Muscle layer of colon (tissue), 2 donors: ENCODE data around the gene FAM78A.
"Not testable (repeated sequence)": the region's sequence is repeated elsewhere in the genome, so short reads cannot be mapped to it uniquely, and the experiment has no call there.

ENCODE experiments used
- H3K27ac ChIP-seq: one replicate; pipeline ENCODE4 v1.7.0; 2013; ENCODE audit warnings: low read depth, mild to moderate bottlenecking, low read length, moderate library complexity
- H3K27me3 ChIP-seq, 2 donors: one replicate each; pipeline ENCODE4 v1.7.0; 2013; ENCODE audit warnings: low read length in 2 of 2, mild to moderate bottlenecking in 2 of 2; ENCODE audit not compliant: insufficient read depth in 2 of 2, control insufficient read depth in 1 of 2
- H3K36me3 ChIP-seq: one replicate; pipeline ENCODE4 v1.7.0; 2013; ENCODE audit warnings: mild to moderate bottlenecking, low read length; ENCODE audit not compliant: insufficient read depth
- H3K4me1 ChIP-seq: one replicate; pipeline ENCODE4 v1.7.0; 2013; ENCODE audit warnings: mild to moderate bottlenecking, low read length; ENCODE audit not compliant: insufficient read depth
- H3K4me3 ChIP-seq, 2 donors: one replicate each; pipeline ENCODE4 v1.7.0; 2013; ENCODE audit warnings: low read length in 2 of 2, low read depth in 1 of 2, mild to moderate bottlenecking in 1 of 2, moderate library complexity in 1 of 2
- H3K9ac ChIP-seq: one replicate; pipeline ENCODE4 v1.7.0; 2013; ENCODE audit warnings: low read length
- H3K9me3 ChIP-seq: one replicate; pipeline ENCODE4 v1.7.0; 2013; ENCODE audit warnings: mild to moderate bottlenecking, low read length
- donor health status: abdominal sarcoma.
- donor health status: Adenocarcinoma of cecum.

The FAM78A gene

DNA sequence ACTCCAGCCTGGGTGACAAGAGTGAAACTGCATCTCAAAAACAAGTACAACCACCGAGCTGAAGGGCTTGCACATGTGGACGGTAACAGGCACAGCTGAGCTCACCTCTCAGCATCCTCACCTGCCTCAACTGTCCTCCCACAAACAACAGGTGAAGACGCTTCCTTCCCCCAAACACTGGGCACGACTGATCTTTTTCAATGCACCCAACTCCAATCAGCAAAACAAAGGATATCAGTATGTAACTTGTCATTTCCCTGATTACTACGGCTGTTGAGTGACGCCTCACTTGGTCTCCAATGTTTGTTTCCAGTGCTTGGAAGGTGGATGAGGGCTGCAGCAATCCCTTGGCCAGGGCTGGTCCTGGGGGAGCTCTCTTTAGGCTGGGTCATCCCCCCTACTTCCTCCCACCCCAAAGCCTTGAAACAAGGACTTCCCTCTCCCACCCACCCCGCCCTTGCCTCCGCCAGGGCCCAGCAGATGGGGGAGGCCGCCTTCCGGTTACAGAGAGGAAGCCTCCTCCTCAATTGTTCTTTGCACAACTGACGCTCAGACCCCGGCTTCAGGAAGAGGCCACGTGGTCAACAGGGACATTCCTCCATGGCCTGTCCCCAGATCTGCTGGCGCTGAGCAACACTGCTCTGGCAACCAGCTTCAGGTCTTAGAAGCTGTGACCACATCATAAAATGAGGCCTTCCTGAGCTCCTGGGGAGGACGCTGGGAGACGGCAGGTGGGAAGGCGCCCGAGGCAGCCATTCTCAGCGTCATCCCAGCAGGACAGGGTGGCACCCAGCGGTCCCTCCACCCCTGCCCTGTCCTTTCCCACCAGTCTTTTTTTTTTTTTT is 5.9 kb downstream of the FAM78A start:
- Histone ChIP-seq H3K27ac (no peak overlapping the region), H3K27me3 (peaks cover 0 to 21% of the 10 kb centered on the region in 2 donors), H3K9ac (no peak overlapping the region), H3K4me3 (no peak overlapping the region), H3K4me1 (no peaks in the 10 kb centered on the region), H3K9me3 (no peaks in the 10 kb centered on the region), H3K36me3 (no peaks in the 10 kb centered on the region)

DNA sequence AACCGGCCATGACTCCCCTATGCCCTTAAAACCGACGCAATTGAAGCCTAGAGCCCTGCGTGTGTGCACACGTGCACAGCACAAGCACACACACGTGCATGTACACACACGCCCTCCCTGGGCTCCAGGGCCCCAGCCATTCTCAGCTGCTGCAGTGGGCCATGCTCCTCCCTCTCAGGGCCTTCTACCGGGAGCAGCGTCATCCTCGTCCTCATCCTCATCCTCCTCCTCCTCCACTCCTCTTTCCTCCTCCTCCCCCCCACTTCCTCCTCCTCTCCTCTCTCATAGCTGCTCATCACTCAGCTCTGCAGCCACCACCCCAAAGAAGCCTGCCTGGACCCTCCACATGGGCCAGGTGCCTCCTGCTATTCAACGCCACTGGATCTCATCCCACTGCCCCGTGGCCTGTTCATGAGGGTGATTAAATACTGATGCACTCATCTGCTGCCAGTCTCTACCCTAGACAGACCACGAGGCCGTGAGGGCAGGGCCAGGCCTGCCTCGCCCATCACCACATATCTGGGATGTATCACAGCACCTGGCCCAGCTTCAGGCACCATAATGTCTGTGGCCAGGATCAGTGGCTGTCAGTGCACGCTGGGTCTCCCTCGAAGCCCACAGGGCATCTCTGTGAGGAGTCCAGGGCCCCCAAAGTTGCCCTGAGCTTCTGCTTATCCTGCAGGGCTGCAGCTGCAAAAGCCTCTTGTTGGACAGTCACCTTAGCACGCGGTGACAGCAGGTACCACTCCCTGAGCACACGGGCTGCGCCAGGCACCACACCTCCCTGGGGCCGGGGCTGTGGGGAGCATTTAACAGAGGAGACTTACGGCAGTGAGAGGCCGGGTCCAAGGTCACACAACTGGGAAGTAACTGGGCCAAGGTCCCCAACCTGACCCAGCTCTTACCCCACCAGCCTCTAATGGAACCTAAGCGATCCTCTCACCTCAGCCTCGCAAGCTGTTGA is 9.8 kb downstream of the FAM78A start:
- no peaks in the 10 kb centered on the region for H3K9me3 ChIP-seq
- no peaks in the 10 kb centered on the region for H3K27me3 ChIP-seq
- H3K4me1 ChIP-seq = no peaks in the 10 kb centered on the region
- no peak overlapping the region for H3K27ac ChIP-seq
- no peak overlapping the region for H3K9ac ChIP-seq
- no peaks in the 10 kb centered on the region for H3K36me3 ChIP-seq
- H3K4me3 ChIP-seq = no peak overlapping the region

DNA sequence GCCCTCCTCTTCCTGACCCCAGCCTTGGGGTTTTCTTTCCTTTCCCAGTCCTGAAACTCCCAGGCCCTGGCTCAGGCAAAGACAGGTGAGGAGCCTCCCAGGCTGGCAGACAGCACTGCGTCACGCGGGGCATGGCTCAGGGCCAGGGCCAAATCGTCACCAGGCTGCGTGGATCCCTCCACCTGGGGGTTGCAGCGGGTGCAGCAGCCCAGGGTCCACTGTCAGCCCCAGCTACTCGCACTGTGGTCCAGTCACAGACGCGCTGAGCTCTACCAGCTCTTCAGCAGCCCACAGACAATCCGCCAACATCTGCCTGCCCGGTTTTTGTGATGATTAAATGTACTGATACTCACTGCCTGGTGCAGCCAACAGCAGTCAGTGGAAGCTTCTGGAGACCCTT is 12.1 kb downstream of the FAM78A start:
- no peak overlapping the region for H3K4me3 ChIP-seq
- no peak overlapping the region for H3K9ac ChIP-seq
- H3K9me3 ChIP-seq = no peaks in the 10 kb centered on the region
- no peak overlapping the region for H3K27ac ChIP-seq
- no peaks in the 10 kb centered on the region for H3K27me3 ChIP-seq
- H3K4me1 ChIP-seq = no peaks in the 10 kb centered on the region
- no peaks in the 10 kb centered on the region for H3K36me3 ChIP-seq

DNA sequence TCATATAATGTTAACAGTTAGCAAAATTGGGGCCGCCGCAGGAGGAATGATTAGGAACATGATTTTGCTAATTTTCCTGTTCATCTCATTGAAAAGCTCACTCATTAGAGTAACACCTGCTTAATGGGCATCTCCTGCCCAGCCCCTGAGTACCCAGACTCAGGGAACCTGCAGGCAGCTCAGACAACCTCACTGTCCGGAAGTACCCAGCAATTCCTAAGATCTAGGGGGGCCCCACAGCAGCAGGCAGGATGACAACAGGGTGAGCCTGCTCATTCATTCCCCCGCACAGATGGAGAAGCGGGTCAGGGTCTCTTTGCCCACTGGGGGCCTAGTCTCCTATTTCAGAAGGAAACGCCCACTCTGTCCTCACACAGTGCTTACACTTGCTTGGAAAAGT is 12.6 kb downstream of the FAM78A start:
- H3K27me3 ChIP-seq = no peaks in the 10 kb centered on the region
- no peak overlapping the region for H3K9ac ChIP-seq
- no peaks in the 10 kb centered on the region for H3K4me1 ChIP-seq
- no peak overlapping the region for H3K27ac ChIP-seq
- H3K4me3 ChIP-seq = no peak overlapping the region
- H3K36me3 ChIP-seq = no peaks in the 10 kb centered on the region
- H3K9me3 ChIP-seq = no peaks in the 10 kb centered on the region

DNA sequence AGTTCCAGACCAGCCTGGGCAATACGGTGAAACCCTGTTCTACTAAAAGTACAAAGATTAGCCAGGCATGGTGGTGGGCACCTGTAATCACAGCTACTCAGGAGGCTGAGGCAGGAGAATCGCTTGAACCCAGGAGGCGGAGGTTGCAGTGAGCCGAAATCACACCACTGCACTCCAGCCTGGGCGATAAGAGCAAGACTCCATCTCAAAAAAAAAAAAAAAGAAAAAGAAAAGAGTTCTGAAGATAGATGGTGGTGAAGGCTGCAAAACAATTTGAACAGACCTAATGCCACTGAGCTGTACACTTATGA is 13.3 kb downstream of the FAM78A start:
- H3K4me1 ChIP-seq, H3K36me3 ChIP-seq, H3K27ac ChIP-seq, H3K4me3 ChIP-seq, H3K9ac ChIP-seq, H3K9me3 ChIP-seq, H3K27me3 ChIP-seq: not testable (repeated sequence)

DNA sequence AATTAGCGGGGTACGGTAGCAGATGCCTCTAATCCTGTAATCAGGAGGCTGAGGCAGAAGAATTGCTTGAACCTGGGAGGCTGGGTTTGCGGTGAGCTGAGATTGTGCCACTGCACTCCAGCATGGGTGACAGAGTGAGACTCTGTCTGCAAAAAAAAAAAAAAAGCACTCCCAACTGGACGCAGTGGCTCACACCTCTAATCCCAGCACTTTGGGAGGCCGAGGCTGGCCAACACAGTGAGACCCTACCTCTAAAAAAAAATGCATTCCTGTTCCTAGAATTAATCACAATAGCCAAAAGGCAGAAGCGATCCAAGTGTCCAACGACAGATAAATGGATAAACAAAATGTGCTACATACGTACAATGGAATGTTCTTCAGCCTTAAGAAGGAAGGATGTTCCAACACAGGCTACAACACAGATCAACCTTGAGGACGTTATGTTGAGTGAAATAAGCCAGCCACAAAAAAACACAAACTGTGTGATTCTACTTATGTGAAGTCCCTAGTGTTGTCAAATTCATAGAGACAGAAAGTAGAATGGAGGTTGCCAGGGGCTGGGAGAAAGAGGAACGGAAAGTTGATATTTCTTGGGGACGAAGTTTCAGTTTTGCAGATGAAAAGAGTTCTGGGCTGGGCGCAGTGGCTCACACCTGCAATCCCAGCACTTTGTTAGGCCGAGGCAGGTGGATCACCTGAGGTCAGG is 13.8 kb downstream of the FAM78A start:
- H3K36me3 ChIP-seq = no peaks in the 10 kb centered on the region
- no peaks in the 10 kb centered on the region for H3K4me1 ChIP-seq
- no peak overlapping the region for H3K27ac ChIP-seq
- no peak overlapping the region for H3K4me3 ChIP-seq
- no peaks in the 10 kb centered on the region for H3K9me3 ChIP-seq
- no peaks in the 10 kb centered on the region for H3K27me3 ChIP-seq
- H3K9ac ChIP-seq = no peak overlapping the region

DNA sequence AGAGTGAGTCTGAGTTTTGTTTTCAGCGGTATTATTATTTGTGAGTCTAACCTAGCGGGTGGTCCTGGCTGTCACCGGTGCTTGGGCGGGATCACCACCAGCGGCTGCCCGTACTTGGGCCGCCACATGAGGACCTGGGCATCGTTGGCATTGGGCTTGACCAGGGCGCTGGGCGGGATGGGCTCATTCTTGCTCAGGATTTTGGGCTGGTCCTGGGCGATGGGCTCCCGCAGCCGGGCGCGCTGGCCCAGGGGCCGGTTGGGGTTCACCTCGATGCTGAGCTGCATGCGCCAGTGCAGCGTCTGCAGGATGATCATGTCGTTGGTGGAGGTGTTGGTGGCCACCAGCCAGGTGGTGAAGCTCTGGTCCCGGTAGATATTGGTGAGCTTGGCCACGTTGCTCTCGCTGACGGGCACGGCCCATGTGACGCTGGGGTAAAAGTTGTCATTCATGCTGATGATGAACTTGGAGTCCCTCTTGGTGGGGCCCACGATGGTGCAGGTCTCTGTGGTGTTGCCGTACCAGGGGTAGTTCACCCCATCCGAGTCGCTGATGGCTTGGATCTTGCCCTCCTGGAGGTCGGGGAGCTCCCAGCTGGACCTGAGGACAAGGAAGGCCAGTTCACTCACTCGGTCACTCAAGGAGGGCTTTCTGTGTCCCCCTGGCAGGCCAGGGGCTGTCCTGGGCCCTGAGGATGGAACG is 15.4 kb downstream of the FAM78A start:
- no peak overlapping the region for H3K9ac ChIP-seq
- no peak overlapping the region for H3K4me3 ChIP-seq
- no peak overlapping the region for H3K27ac ChIP-seq
- no peaks in the 10 kb centered on the region for H3K36me3 ChIP-seq
- no peaks in the 10 kb centered on the region for H3K27me3 ChIP-seq
- peaks cover 8% of the 10 kb centered on the region for H3K4me1 ChIP-seq
- H3K9me3 ChIP-seq = no peaks in the 10 kb centered on the region

DNA sequence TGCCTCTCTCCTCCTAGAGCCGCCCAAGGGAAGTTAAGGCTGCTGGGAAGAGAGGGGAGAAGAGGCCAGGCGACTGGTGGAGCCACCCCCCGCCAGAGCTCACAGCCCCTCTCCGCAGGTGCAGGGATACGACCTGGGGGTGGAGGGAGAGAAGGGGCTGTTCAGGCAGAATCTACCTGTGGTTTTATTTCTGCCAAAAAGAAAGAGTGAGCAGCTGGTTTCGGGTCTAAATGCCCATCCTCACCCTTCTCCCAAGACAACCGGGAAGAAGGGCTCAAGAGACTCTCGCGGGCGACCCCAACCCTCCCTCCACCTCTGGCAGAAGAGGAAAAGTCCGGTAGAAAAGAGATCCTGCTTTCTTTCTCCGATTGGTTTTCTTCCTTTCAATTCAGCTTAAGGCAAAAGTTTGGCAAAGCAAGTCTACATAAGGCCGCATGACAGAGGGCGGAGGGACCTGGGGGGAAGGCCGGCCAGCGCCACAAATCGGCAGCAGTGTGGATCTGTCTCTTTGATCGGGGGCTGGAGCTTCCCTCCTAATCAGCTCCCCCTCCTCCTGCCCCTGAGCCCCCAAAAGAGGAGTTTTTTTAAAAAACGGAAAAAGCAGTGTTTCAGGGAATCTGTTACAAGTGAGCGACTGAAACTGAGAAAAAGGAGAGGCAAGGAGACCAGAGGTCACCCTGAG is 16.3 kb downstream of the FAM78A start:
- Histone ChIP-seq H3K4me1 (peaks cover 10% of the 10 kb centered on the region), H3K27ac (no peak overlapping the region), H3K36me3 (no peaks in the 10 kb centered on the region), H3K9ac (no peak overlapping the region), H3K9me3 (no peaks in the 10 kb centered on the region), H3K4me3 (no peak overlapping the region), H3K27me3 (no peaks in the 10 kb centered on the region)

DNA sequence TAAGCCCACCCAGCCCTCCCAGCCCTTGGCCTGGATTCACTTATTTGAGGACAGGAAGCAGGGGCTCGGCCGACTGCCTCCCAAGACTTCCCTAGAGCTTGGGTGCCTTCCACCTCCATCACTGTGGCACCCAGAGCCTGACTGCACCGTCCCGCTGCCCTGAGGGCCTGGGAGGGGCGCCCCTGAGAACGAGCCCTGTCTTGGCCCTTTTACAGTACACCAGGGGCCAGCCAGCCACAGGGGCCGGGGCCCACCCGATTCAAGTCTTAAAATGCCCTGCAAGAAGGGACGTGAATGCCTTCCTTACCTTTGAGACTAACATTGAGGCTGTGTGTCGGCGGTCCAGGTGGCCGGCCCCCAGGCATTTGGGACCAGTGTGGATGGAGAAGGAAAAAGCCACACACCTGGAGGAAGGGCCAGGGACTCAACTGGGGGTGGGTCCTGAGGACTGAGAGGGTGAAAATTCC is 16.8 kb downstream of the FAM78A start:
- H3K9ac ChIP-seq = no peak overlapping the region
- H3K36me3 ChIP-seq = no peaks in the 10 kb centered on the region
- H3K9me3 ChIP-seq = no peaks in the 10 kb centered on the region
- H3K4me3 ChIP-seq = no peak overlapping the region
- H3K27me3 ChIP-seq = no peaks in the 10 kb centered on the region
- peaks cover 10% of the 10 kb centered on the region for H3K4me1 ChIP-seq
- no peak overlapping the region for H3K27ac ChIP-seq

DNA sequence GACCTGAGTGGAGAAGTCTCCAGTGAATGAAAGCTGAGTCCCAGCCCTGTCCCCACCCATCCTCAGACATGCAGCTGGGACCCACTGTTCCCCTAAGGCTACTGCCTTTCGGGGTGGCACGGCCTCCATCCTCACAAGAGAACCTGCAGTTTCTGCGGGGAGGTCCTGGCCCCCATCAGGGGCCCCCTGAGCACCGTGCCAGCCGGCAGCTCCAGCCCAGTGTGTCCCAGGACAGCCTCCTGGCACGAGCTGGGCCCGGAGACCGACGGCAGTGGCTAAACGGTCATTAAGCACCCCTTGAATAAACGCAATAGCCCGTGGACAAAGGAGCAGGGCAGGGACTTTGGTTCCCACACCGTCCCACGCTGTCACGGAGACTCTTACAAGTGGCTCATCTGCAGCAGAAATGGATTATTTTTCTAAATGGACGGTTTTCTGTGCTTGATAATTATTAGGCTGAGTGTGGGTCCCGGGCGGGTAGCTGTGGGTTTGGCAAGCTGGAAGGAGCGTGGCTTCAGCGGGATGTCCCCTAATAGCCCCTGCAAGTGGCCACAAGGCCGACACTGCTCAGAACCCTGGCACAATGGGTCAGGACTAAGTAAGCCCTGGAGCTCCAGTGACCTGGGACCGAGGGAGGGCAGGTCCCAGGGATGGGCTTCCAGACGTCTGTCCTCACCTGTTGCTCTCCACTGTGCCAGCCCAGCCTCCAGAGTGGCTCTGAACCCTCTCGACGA is 17.4 kb downstream of the FAM78A start:
- Histone ChIP-seq H3K4me3 (no peak overlapping the region), H3K27me3 (no peaks in the 10 kb centered on the region), H3K9me3 (no peaks in the 10 kb centered on the region), H3K9ac (no peak overlapping the region), H3K4me1 (peaks cover 10% of the 10 kb centered on the region), H3K36me3 (no peaks in the 10 kb centered on the region), H3K27ac (no peak overlapping the region)
